Naive B cell (primary cell): ENCODE data around the gene THAP7. TPM values are rescaled to one million over a fixed set of nuclear protein-coding genes. Genes with fewer than 3 reads are reported as not detected.

Source experiments
- ATAC-seq, 2 donors: fragments of 150-1000 bp; cut with Tn5 transposase; 2 replicates each; pipeline ENCODE4 v1.10.0; 2021; ENCODE audit warnings: low read depth in 2 of 2, mild to moderate bottlenecking in 2 of 2, moderate library complexity in 2 of 2
- DNase-seq: peaks from one replicate; pipeline ENCODE4 v3.0.0; 2022
- H3K27ac Mint-ChIP-seq, 6 donors: one replicate each; pipeline ENCODE4 v1.8.0; 2020 to 2022; ENCODE audit warnings: mild to moderate bottlenecking in 6 of 6, mixed read lengths in 6 of 6, moderate library complexity in 5 of 6, inconsistent platforms in 2 of 6
- H3K27me3 Mint-ChIP-seq, 3 donors: one replicate each; pipeline ENCODE4 v1.8.0; 2021 to 2022; ENCODE audit warnings: mixed read lengths in 3 of 3, mild to moderate bottlenecking in 1 of 3
- H3K36me3 Mint-ChIP-seq, 2 donors: one replicate each; pipeline ENCODE4 v1.8.0; 2020 to 2022; ENCODE audit warnings: mixed read lengths in 2 of 2, inconsistent platforms in 1 of 2, mild to moderate bottlenecking in 1 of 2
- H3K4me1 Mint-ChIP-seq, 3 donors: one replicate each; pipeline ENCODE4 v1.8.0; 2020 to 2022; ENCODE audit warnings: mixed read lengths in 3 of 3, inconsistent platforms in 1 of 3, mild to moderate bottlenecking in 1 of 3, moderate library complexity in 1 of 3
- H3K4me3 Mint-ChIP-seq, 8 donors: one replicate each; pipeline ENCODE4 v1.8.0; 2020 to 2022; ENCODE audit warnings: mild to moderate bottlenecking in 8 of 8, mixed read lengths in 8 of 8, moderate library complexity in 8 of 8, inconsistent platforms in 2 of 8
- H3K9me3 Mint-ChIP-seq, 7 donors: one replicate each; pipeline ENCODE4 v1.8.0; 2020 to 2022; ENCODE audit warnings: mixed read lengths in 7 of 7, mild to moderate bottlenecking in 5 of 7, inconsistent platforms in 2 of 7, moderate library complexity in 1 of 7
- polyA plus RNA-seq, 6 donors: library from polyadenylated mRNA; unstranded; fragments of 300-500 nt; fragmentation: Illumina TruSeq; gene quantifications; one replicate each; pipeline ENCODE4 v1.2.3, GENCODE V29; 2021; ENCODE audit warnings: low read depth in 6 of 6

THAP7 gene
- polyA plus RNA-seq, 6 donors from 2014 or later: 36.6 to 43.6 (median 40.9) TPM

DNA sequence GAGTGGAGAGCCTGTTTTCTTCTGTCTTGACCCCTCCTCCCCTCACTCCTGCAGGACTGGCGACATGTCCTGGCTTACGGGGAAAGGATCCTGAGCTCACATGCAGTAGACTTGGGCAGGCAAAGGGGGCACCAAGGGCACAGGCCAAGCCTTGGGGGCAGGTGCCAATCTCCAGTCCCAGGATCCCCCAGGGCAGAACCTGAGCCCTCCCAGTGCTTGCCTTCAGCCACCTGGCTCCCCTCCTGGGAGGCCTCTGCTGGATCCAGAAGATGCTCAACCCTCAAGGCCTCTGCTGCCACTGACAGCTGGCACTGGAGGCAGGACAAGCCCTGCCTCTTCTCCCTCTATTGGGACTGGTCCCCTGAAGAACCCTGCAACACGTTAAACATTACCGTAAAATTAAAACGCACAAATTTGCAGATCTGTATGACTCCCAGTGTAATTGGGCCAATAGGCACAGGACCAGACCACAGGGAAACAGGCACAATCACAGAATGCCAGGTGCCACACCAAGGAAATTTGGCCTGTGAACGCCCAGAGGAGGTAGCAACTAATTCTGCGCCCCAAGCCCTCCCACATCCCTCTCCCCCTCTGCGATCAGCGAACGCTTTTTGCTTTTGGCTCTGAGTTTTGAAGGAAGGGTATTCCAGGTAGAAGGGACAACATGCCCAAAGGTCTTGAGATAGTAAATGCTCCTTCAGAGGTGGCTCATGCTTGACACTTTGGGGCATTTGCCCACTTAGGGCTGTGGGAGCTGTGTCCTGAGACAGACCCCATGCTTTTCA, 20.8 kb downstream of the THAP7 start:
- Mint-ChIP-seq H3K27ac (peak overlapping the region; percentile 79 to 95 (median 90)), H3K36me3 (no peaks in the 10 kb centered on the region), H3K27me3 (peaks cover 0 to 28% (median 1%) of the 10 kb centered on the region in 3 donors), H3K9me3 (peaks cover 0 to 4% (median 0%) of the 10 kb centered on the region in 7 donors), H3K4me3 (peak overlapping the region; percentile 86 to 96 (median 94)), H3K4me1 (peaks cover 34 to 46% (median 40%) of the 10 kb centered on the region in 3 donors)
- DNase-seq (no peak), ATAC-seq (no peak)

DNA sequence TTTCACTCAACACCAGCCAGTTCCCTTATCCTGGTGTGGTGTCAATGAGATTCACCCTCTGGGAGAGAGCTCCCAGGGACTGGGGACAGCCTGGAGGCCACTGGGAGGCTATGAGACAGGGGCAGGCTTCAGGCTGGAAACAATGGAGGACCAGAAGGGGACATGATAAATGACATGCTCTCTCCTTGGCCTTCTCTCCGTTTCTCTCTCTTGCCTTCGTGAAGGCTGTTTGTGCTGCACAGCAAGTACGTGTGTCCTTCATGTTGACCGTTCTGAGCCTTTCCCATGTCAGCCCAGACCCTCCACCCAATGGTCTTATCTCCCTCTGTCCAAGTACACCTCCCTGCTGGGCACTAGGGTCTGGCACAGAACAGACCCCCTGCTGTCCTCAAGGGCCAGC, 21.4 kb downstream of the THAP7 start:
- peaks cover 0 to 4% (median 0%) of the 10 kb centered on the region in 7 donors for H3K9me3 Mint-ChIP-seq

GRCh38 chr22:20979940-20980453, 21.9 kb downstream of the THAP7 start:
- ATAC-seq: no peak
- no peak for DNase-seq
- Mint-ChIP-seq H3K4me3 (peak overlapping the region in 6 of 8 donors; percentile 29 to 91 (median 54)), H3K36me3 (no peaks in the 10 kb centered on the region), H3K27me3 (peaks cover 0 to 37% (median 8%) of the 10 kb centered on the region in 3 donors), H3K27ac (peak overlapping the region in 2 of 6 donors; percentile 31 to 89), H3K4me1 (peaks cover 34 to 46% (median 40%) of the 10 kb centered on the region in 3 donors), H3K9me3 (peaks cover 0 to 4% (median 0%) of the 10 kb centered on the region in 7 donors)

More for the DNA sequence above, 21.4 kb downstream of the THAP7 start:
- Mint-ChIP-seq H3K4me1 (peaks cover 34 to 46% (median 40%) of the 10 kb centered on the region in 3 donors), H3K4me3 (peak overlapping the region in 7 of 8 donors; percentile 29 to 95 (median 89)), H3K27me3 (peaks cover 0 to 34% (median 7%) of the 10 kb centered on the region in 3 donors), H3K36me3 (no peaks in the 10 kb centered on the region), H3K27ac (peak overlapping the region in 3 of 6 donors; percentile 79 to 90 (median 81))
- no peak for ATAC-seq
- DNase-seq: no peak

- peaks cover 0 to 37% (median 8%) of the 10 kb centered on the region in 3 donors for H3K27me3 Mint-ChIP-seq
These were observed 22.6 kb downstream of the THAP7 start for GRCh38 chr22:20979243-20979809.

DNA sequence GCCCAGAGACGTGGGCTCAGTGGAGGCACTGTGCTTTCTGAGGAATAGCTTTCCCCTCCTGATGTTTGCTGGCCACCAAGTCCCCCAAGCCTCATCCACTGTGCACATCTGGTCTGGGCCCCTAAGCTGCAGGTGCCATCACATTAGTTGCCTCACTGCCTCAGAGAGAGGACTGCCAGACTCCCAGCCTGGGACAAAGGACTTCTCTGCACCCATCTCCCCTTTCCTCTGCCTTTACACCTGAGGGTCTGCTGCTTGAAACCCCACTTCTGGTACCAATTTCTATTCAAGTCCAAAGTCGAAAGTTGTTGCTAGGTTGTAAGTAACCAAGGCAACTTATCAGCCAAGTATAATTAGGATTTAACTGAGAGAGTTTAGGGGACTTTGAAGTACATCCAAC, 23.5 kb downstream of the THAP7 start:
- peak overlapping the region in 2 of 8 donors; percentile 62 to 91 for H3K4me3 Mint-ChIP-seq
- peaks cover 0 to 37% (median 8%) of the 10 kb centered on the region in 3 donors for H3K27me3 Mint-ChIP-seq
- ATAC-seq: no peak
- DNase-seq: no peak
- H3K9me3 Mint-ChIP-seq: peaks cover 0 to 4% (median 0%) of the 10 kb centered on the region in 7 donors
- peak overlapping the region in 1 of 6 donors; percentile 66 for H3K27ac Mint-ChIP-seq
- H3K4me1 Mint-ChIP-seq: peaks cover 29 to 40% (median 31%) of the 10 kb centered on the region in 3 donors
- no peaks in the 10 kb centered on the region for H3K36me3 Mint-ChIP-seq

More at GRCh38 chr22:20979243-20979809, 22.6 kb downstream of the THAP7 start:
- Mint-ChIP-seq H3K4me3 (peak overlapping the region; percentile 56 to 91 (median 74)), H3K27ac (peak overlapping the region in 5 of 6 donors; percentile 14 to 94 (median 72)), H3K36me3 (no peaks in the 10 kb centered on the region), H3K9me3 (peaks cover 0 to 4% (median 0%) of the 10 kb centered on the region in 7 donors), H3K4me1 (peaks cover 34 to 46% (median 40%) of the 10 kb centered on the region in 3 donors)
- DNase-seq (peak; percentile 58), ATAC-seq (peak; percentile 70 to 76)

DNA sequence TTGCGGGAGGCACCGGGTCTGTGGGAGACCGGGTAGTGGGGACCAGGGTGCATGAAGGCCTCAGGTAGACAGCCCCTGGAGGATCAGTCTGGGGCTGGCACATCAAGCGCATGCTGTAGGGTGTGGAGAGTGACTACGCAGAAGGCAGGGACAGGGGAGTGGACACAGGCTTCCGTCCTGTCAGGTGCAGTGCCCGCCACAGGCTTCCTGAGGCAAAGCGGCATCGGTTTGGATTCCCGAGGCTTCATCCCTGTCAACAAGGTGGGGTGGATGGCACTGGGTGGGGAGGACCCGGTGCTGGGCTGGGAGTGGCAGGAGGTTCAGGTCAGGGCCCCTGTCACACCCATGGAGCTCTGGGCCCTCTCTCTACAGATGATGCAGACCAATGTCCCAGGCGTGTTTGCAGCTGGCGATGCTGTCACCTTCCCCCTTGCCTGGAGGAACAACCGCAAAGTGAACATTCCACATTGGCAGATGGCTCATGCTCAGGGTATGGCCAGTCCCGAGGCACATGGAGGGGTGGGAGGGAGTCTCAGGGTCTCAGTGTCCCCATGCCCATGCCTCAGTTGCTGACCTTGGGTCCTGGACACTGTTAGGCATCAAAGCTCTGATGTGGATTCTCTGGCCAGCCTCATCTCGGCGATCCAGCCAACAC, 24.3 kb downstream of the THAP7 start:
- Mint-ChIP-seq H3K4me1 (peaks cover 26 to 38% (median 32%) of the 10 kb centered on the region in 3 donors), H3K27me3 (peaks cover 0 to 37% (median 8%) of the 10 kb centered on the region in 3 donors), H3K9me3 (peaks cover 0 to 4% (median 0%) of the 10 kb centered on the region in 7 donors), H3K36me3 (no peaks in the 10 kb centered on the region), H3K27ac (no peak overlapping the region), H3K4me3 (no peak overlapping the region)
- DNase-seq: no peak
- ATAC-seq: no peak

DNA sequence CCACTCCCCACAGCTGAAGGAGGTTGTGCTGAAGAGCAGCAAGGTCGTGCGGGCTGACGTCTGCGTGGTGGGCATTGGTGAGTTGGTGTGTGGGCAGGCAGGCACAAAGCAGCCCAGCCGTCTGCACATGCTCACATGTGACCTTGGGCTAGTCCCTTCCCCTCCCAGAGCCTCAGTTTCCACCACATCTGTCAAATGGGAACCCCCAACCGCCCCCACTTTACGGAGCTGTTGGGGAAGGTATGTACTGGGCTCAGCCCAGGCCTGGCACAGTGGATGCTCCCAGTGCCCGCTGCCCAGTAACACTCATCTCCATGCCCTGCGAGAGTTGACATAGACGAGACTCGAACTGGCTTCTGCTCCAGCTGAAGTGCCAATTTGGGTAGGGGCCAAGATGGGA, 24.9 kb downstream of the THAP7 start:
- ATAC-seq (no peak), DNase-seq (no peak)
- H3K27ac Mint-ChIP-seq: peak overlapping the region in 1 of 6 donors; percentile 34
- H3K27me3 Mint-ChIP-seq: peaks cover 0 to 37% (median 8%) of the 10 kb centered on the region in 3 donors
- peaks cover 23 to 41% (median 31%) of the 10 kb centered on the region in 3 donors for H3K4me1 Mint-ChIP-seq
- peak overlapping the region in 1 of 8 donors; percentile 55 for H3K4me3 Mint-ChIP-seq
- H3K36me3 Mint-ChIP-seq: no peaks in the 10 kb centered on the region
- H3K9me3 Mint-ChIP-seq: peaks cover 0 to 4% (median 0%) of the 10 kb centered on the region in 7 donors

- H3K27ac Mint-ChIP-seq: peak overlapping the region in 1 of 6 donors; percentile 34
- H3K4me3 Mint-ChIP-seq: peak overlapping the region in 1 of 8 donors; percentile 55
These were observed 25.5 kb downstream of the THAP7 start for GRCh38 chr22:20976291-20976877.

DNA sequence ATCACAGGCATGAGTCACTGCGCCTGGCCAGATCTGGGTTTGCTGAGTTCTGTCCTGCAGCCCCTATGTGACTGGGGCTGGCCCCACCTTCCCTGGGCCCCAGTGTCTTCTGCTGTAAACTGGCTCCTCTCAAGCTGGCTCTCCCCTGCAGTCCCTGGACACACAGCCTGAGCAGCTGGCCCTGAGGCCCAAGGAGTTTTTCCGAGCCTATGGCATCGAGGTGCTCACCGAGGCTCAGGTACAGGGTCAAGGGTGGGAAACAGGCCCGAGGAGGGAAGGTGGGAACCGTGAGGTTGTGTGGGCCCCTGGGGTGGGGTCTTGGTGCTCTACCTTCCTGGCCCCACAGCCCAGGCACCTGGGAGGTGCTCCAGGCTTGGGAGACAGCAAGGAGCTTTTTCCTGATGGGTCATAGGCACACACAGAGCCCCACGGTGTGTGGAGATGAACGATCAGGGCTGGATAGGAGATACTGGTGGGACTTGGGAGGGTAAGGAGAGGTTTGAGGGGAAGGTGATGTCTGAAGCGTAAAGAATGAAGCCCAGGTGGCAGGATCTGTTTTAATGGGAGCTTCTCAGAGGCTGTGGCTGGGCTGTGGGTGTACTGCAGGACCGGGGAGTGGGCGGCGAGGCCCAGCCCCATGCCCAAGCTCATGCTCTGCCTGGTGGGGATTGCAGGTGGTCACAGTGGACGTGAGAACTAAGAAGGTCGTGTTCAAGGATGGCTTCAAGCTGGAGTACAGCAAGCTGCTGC, 26.2 kb downstream of the THAP7 start:
- no peak for ATAC-seq
- Mint-ChIP-seq H3K4me1 (peaks cover 22 to 41% (median 31%) of the 10 kb centered on the region in 3 donors), H3K27ac (peak overlapping the region in 1 of 6 donors; percentile 14), H3K4me3 (peak overlapping the region in 1 of 8 donors; percentile 54), H3K36me3 (no peaks in the 10 kb centered on the region), H3K9me3 (peaks cover 0 to 4% (median 0%) of the 10 kb centered on the region in 7 donors), H3K27me3 (peaks cover 0 to 37% (median 8%) of the 10 kb centered on the region in 3 donors)
- DNase-seq: no peak

More at GRCh38 chr22:20976291-20976877, 25.5 kb downstream of the THAP7 start:
- H3K4me1 Mint-ChIP-seq: peaks cover 25 to 44% (median 34%) of the 10 kb centered on the region in 3 donors
- DNase-seq (no peak), ATAC-seq (no peak)
- peaks cover 0 to 37% (median 8%) of the 10 kb centered on the region in 3 donors for H3K27me3 Mint-ChIP-seq
- H3K9me3 Mint-ChIP-seq: peaks cover 0 to 4% (median 0%) of the 10 kb centered on the region in 7 donors
- H3K36me3 Mint-ChIP-seq: no peaks in the 10 kb centered on the region

DNA sequence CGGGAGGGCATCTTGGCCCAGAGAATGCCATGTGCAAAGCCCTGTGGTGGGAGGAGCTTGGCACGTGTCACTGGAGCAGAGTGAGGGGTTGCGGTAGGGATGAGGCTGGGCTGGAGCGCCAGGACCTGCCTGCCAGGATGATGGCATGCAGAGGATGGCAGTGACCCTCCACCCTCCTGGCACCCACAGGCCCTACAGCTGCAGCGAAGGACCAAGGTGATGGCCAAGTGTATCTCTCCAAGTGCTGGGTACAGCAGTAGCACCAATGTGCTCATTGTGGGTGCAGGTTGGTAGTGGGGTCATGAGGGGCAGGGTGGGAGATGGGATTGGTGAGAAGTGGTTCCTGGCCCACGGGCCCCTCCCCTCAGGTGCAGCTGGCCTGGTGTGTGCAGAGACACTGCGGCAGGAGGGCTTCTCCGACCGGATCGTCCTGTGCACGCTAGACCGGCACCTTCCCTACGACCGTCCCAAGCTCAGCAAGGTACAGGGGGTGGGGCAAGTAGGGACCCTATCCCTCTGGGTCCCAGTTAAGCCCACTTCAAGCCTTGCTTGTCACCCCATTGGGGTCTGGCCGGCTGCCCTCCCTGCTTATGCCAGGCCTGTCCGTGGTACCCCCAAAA, 27.5 kb downstream of the THAP7 start:
- no peak overlapping the region for H3K27ac Mint-ChIP-seq
- no peak for DNase-seq
- H3K36me3 Mint-ChIP-seq: no peaks in the 10 kb centered on the region
- no peak for ATAC-seq
- H3K9me3 Mint-ChIP-seq: peaks cover 0 to 4% (median 0%) of the 10 kb centered on the region in 7 donors
- H3K4me3 Mint-ChIP-seq: peak overlapping the region in 1 of 8 donors; percentile 10
- peaks cover 14 to 30% (median 28%) of the 10 kb centered on the region in 3 donors for H3K4me1 Mint-ChIP-seq
- H3K27me3 Mint-ChIP-seq: peaks cover 0 to 34% (median 8%) of the 10 kb centered on the region in 3 donors

DNA sequence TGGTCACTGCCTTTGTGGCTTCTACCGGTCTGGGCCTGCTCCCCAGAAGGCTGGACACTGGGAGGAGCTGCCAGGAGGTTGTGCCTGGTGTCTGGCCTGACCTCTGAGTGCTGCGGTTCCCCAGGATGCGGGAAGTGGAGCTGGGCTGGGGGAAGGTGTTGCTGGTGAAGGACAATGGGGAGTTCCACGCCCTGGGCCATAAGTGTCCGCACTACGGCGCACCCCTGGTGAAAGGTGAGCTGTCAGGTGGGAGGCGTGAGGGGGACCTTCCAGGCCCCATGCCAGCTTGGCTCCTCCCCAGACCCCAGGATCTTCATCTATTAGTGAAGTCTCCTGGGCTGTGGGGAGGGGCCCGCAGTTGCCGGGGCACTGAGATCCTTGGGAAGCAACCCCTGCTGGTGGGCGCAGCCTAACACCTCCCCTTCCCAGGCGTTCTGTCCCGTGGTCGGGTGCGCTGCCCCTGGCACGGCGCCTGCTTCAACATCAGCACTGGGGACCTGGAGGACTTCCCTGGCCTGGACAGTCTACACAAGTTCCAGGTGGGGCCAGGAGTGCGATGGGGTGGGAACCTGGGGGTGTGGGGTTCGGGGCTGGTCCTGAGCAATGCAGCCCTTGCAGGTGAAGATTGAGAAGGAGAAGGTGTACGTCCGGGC, 28.2 kb downstream of the THAP7 start:
- Mint-ChIP-seq H3K4me3 (peak overlapping the region in 1 of 8 donors; percentile 73), H3K36me3 (no peaks in the 10 kb centered on the region), H3K4me1 (peaks cover 10 to 26% (median 25%) of the 10 kb centered on the region in 3 donors), H3K27me3 (peaks cover 0 to 28% (median 8%) of the 10 kb centered on the region in 3 donors), H3K27ac (no peak overlapping the region), H3K9me3 (peaks cover 0 to 1% (median 0%) of the 10 kb centered on the region in 7 donors)
- DNase-seq: no peak
- ATAC-seq: no peak
